ENCODE results near the gene KLHL40. TPM values are rescaled to one million over a fixed set of nuclear protein-coding genes. Genes with fewer than 3 reads are reported as not detected.

KLHL40 gene
- total RNA-seq, 1 donor: not detected

DNA sequence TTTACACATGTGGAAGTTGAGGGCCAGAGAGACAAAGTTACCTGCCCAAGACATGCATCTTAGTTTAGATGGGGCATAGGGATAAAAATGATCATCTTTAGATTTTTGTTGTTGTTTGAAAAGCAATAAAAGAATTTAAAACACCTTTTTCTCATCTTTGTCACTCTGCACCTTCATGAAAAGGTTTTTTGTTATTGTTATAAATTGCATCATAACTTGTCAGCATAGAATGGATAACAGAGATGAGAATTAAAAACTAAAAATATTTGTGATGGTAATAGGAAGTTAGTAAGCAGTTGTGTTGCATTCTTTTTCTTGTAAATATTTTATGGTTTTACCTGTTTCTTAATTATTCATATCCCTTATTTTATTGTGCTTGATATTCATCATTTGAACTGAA lies 45.2 kb upstream of the KLHL40 start:
- Histone ChIP-seq H2AFZ (ENCODE audit: low read length) (no peak overlapping the region), H3K4me3 (ENCODE audit: insufficient read depth, low read length) (no peak overlapping the region), H3K4me2 (ENCODE audit: insufficient read depth, low read length) (no peak overlapping the region), H3K4me1 (ENCODE audit: insufficient read depth, low read length) (no peaks in the 10 kb centered on the region), H3K27ac (ENCODE audit: low read depth, low read length) (no peak overlapping the region), H3K9me3 (ENCODE audit: low read depth, low read length) (no peaks in the 10 kb centered on the region), H4K20me1 (ENCODE audit: insufficient read depth, low read length) (peaks cover 19% of the 10 kb centered on the region), H3K27me3 (ENCODE audit: insufficient read depth, low read length) (no peaks in the 10 kb centered on the region), H3K79me2 (ENCODE audit: insufficient read depth, low read length) (peaks cover 53% of the 10 kb centered on the region), H3K36me3 (ENCODE audit: insufficient read depth, low read length) (peaks cover 95% of the 10 kb centered on the region)
- TF ChIP-seq, protein P1, sequence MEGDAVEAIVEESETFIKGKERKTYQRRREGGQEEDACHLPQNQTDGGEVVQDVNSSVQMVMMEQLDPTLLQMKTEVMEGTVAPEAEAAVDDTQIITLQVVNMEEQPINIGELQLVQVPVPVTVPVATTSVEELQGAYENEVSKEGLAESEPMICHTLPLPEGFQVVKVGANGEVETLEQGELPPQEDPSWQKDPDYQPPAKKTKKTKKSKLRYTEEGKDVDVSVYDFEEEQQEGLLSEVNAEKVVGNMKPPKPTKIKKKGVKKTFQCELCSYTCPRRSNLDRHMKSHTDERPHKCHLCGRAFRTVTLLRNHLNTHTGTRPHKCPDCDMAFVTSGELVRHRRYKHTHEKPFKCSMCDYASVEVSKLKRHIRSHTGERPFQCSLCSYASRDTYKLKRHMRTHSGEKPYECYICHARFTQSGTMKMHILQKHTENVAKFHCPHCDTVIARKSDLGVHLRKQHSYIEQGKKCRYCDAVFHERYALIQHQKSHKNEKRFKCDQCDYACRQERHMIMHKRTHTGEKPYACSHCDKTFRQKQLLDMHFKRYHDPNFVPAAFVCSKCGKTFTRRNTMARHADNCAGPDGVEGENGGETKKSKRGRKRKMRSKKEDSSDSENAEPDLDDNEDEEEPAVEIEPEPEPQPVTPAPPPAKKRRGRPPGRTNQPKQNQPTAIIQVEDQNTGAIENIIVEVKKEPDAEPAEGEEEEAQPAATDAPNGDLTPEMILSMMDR (IDR thresholded peaks at IDR 0.05; ENCODE audit: extremely low read depth, low read depth, low read length): no peak
- no peak for DNase-seq (ENCODE audit: insufficient read length, low spot score, missing footprints)

DNA sequence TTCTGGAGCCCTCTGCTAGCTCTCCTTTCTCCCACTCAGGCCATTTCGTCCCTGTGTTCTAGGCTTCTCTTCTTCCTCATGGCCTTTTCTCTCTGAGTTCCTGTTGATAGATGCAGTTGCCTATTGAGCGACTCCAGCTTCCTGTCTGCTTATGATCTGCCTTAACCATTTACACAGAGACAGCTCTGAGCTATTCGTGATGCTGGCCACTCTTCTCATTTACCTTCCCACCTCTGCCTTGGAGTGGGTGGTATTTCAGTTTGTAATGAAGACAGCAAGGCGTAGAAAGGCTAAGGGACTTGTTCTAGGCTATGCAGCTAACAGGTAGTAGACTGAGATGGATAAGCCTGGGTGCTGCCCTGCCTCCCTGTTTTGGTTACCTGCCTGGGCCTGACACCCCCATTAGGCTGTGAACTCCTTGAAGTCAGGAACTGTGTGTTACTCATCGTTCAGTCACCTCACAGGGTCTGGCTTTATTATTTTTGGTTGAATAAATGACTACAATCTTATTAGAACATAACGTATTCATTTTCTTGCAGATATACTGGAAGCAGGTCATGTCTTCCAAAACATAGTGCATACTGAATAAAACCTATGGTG lies 44.5 kb upstream of the KLHL40 start:
- H3K27me3 ChIP-seq (ENCODE audit: insufficient read depth, low read length): no peaks in the 10 kb centered on the region
- TF ChIP-seq, protein P1 (IDR thresholded peaks at IDR 0.05; ENCODE audit: extremely low read depth, low read depth, low read length): no peak
- DNase-seq (ENCODE audit: insufficient read length, low spot score, missing footprints): no peak
- no peaks in the 10 kb centered on the region for H3K9me3 ChIP-seq (ENCODE audit: low read depth, low read length)
- H4K20me1 ChIP-seq (ENCODE audit: insufficient read depth, low read length): peaks cover 18% of the 10 kb centered on the region
- peaks cover 53% of the 10 kb centered on the region for H3K79me2 ChIP-seq (ENCODE audit: insufficient read depth, low read length)
- peaks cover 95% of the 10 kb centered on the region for H3K36me3 ChIP-seq (ENCODE audit: insufficient read depth, low read length)
- H3K4me2 ChIP-seq (ENCODE audit: insufficient read depth, low read length): no peak overlapping the region
- no peak overlapping the region for H3K4me3 ChIP-seq (ENCODE audit: insufficient read depth, low read length)
- no peaks in the 10 kb centered on the region for H3K4me1 ChIP-seq (ENCODE audit: insufficient read depth, low read length)
- H3K27ac ChIP-seq (ENCODE audit: low read depth, low read length): no peak overlapping the region
- no peak overlapping the region for H2AFZ ChIP-seq (ENCODE audit: low read length)

GRCh38 chr3:42647821-42648459 lies 37.4 kb upstream of the KLHL40 start:
- no peak for DNase-seq (ENCODE audit: insufficient read length, low spot score, missing footprints)
- peaks cover 63% of the 10 kb centered on the region for H3K36me3 ChIP-seq (ENCODE audit: insufficient read depth, low read length)

DNA sequence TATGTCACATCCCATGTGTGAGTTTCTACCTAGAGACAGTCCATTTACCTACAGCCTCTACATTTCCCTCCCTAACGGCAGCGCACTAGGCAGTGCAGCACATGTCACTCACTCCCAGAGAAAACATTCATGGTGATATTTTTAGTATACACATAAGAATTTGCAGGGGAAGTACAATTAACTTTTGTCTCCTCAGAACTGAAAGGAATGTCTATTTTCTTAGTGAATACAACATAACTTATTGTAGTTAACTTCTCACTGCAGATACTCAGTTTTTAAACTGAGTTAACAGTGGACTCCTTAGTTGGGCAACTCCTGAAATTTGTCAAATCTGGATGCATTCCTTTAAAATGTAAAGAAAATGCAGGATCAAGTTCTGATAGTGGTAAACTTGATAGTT lies 36.3 kb upstream of the KLHL40 start:
- H3K9me3 ChIP-seq (ENCODE audit: low read depth, low read length): no peaks in the 10 kb centered on the region
- TF ChIP-seq, protein P1 (IDR thresholded peaks at IDR 0.05; ENCODE audit: extremely low read depth, low read depth, low read length): no peak
- H3K4me2 ChIP-seq (ENCODE audit: insufficient read depth, low read length): no peak overlapping the region
- no peaks in the 10 kb centered on the region for H3K27me3 ChIP-seq (ENCODE audit: insufficient read depth, low read length)
- H3K4me1 ChIP-seq (ENCODE audit: insufficient read depth, low read length): peaks cover 46% of the 10 kb centered on the region
- H3K4me3 ChIP-seq (ENCODE audit: insufficient read depth, low read length): no peak overlapping the region
- peaks cover 58% of the 10 kb centered on the region for H3K79me2 ChIP-seq (ENCODE audit: insufficient read depth, low read length)
- no peak overlapping the region for H3K27ac ChIP-seq (ENCODE audit: low read depth, low read length)
- DNase-seq (ENCODE audit: insufficient read length, low spot score, missing footprints): no peak
- H2AFZ ChIP-seq (ENCODE audit: low read length): no peak overlapping the region
- peaks cover 53% of the 10 kb centered on the region for H3K36me3 ChIP-seq (ENCODE audit: insufficient read depth, low read length)
- H4K20me1 ChIP-seq (ENCODE audit: insufficient read depth, low read length): peaks cover 36% of the 10 kb centered on the region

More at GRCh38 chr3:42647821-42648459, 37.4 kb upstream of the KLHL40 start:
- H4K20me1 ChIP-seq (ENCODE audit: insufficient read depth, low read length): peaks cover 39% of the 10 kb centered on the region
- H3K27me3 ChIP-seq (ENCODE audit: insufficient read depth, low read length): no peaks in the 10 kb centered on the region
- H3K4me2 ChIP-seq (ENCODE audit: insufficient read depth, low read length): no peak overlapping the region
- H3K4me1 ChIP-seq (ENCODE audit: insufficient read depth, low read length): peaks cover 38% of the 10 kb centered on the region
- H3K4me3 ChIP-seq (ENCODE audit: insufficient read depth, low read length): no peak overlapping the region
- TF ChIP-seq, protein P1 (IDR thresholded peaks at IDR 0.05; ENCODE audit: extremely low read depth, low read depth, low read length): no peak
- H2AFZ ChIP-seq (ENCODE audit: low read length): no peak overlapping the region
- H3K79me2 ChIP-seq (ENCODE audit: insufficient read depth, low read length): peaks cover 58% of the 10 kb centered on the region
- no peaks in the 10 kb centered on the region for H3K9me3 ChIP-seq (ENCODE audit: low read depth, low read length)
- no peak overlapping the region for H3K27ac ChIP-seq (ENCODE audit: low read depth, low read length)
